Upper lobe of right lung (tissue), 1 donor: ENCODE measurements around the gene GPR3. TPM values are rescaled to one million over a fixed set of nuclear protein-coding genes. Genes with fewer than 3 reads are reported as not detected.

Experiments used
- ATAC-seq: fragments of 200-7000 bp; cut with Tn5 transposase; one replicate; pipeline ENCODE4 v1.9.1; 2020; ENCODE audit warnings: mild to moderate bottlenecking, moderate library complexity
- DNase-seq: peaks from one replicate; pipeline ENCODE4 v3.0.0-alpha.2; 2020
- H3K27ac ChIP-seq: fragments of 200-600 bp; one replicate; pipeline ENCODE4 v1.8.0; 2022
- H3K27me3 ChIP-seq: fragments of 200-600 bp; one replicate; pipeline ENCODE4 v1.8.0; 2022; ENCODE audit warnings: mild to moderate bottlenecking
- H3K36me3 ChIP-seq: fragments of 200-600 bp; one replicate; pipeline ENCODE4 v1.8.0; 2022
- H3K4me1 ChIP-seq: fragments of 200-600 bp; one replicate; pipeline ENCODE4 v1.8.0; 2022
- H3K4me3 ChIP-seq: fragments of 200-600 bp; one replicate; pipeline ENCODE4 v1.8.0; 2022; ENCODE audit warnings: mild to moderate bottlenecking
- H3K9me3 ChIP-seq: fragments of 200-600 bp; one replicate; pipeline ENCODE4 v1.8.0; 2022
- CTCF ChIP-seq: fragments of 200-600 bp; IDR thresholded peaks from one replicate; pipeline ENCODE4 v1.8.0; 2022; ENCODE audit warnings: antibody characterized with exemption
- intact Hi-C: fragments of 100-400 bp; cut with DNase I; formaldehyde crosslinking; loops from one replicate; pipeline ENCODE4 v1.11.0; 2022
- total RNA-seq: library from RNA; stranded (reverse); fragmentation: NEBNext Ultra II Directional; extraction: Animal tissue kit (Norgen Biotek cat#: 25700); gene quantifications from one replicate; pipeline ENCODE4 v1.2.1, GENCODE V29; 2021
- donor health status: DM: no; HTN: yes; CAD: no; lungs with severe emphysema.

Gene GPR3
- total RNA-seq, 1 donor from 2014 or later: 0.90 TPM

- H3K36me3 ChIP-seq: peaks cover 84% of the 10 kb centered on the region
These were observed 35.7 kb upstream of the GPR3 start for GRCh38 chr1:27356619-27357280.

GRCh38 chr1:27357281-27358037, 35.0 kb upstream of the GPR3 start:
- Histone ChIP-seq H3K4me3 (no peak overlapping the region), H3K36me3 (peaks cover 91% of the 10 kb centered on the region), H3K4me1 (no peaks in the 10 kb centered on the region), H3K27ac (no peak overlapping the region), H3K9me3 (no peaks in the 10 kb centered on the region), H3K27me3 (no peaks in the 10 kb centered on the region)
- peak; percentile 100 for TF ChIP-seq CTCF
- ATAC-seq (peak; percentile 85), DNase-seq (peak; percentile 89)
- intact Hi-C loops: no loop called here

More at GRCh38 chr1:27356619-27357280, 35.7 kb upstream of the GPR3 start:
- H3K9me3 ChIP-seq: no peaks in the 10 kb centered on the region
- TF ChIP-seq CTCF: no peak
- no peak overlapping the region for H3K27ac ChIP-seq
- intact Hi-C loops: no loop called here
- DNase-seq (no peak), ATAC-seq (no peak)
- no peaks in the 10 kb centered on the region for H3K27me3 ChIP-seq
- no peaks in the 10 kb centered on the region for H3K4me1 ChIP-seq
- H3K4me3 ChIP-seq: no peak overlapping the region

- Histone ChIP-seq H3K27ac (no peak overlapping the region), H3K4me1 (no peaks in the 10 kb centered on the region), H3K27me3 (no peaks in the 10 kb centered on the region), H3K4me3 (no peak overlapping the region), H3K36me3 (peaks cover 98% of the 10 kb centered on the region), H3K9me3 (no peaks in the 10 kb centered on the region)
- DNase-seq (no peak), ATAC-seq (no peak)
- TF ChIP-seq CTCF: no peak
- intact Hi-C loops: no loop called here
These were observed 34.1 kb upstream of the GPR3 start for GRCh38 chr1:27358038-27358927.

- ATAC-seq: no peak
- H3K4me1 ChIP-seq: no peaks in the 10 kb centered on the region
- H3K4me3 ChIP-seq: no peak overlapping the region
- H3K27ac ChIP-seq: no peak overlapping the region
- H3K36me3 ChIP-seq: peaks cover 98% of the 10 kb centered on the region
- DNase-seq: no peak
- no peaks in the 10 kb centered on the region for H3K27me3 ChIP-seq
- no peaks in the 10 kb centered on the region for H3K9me3 ChIP-seq
- TF ChIP-seq CTCF: no peak
- intact Hi-C loops: no loop called here
These were observed 33.5 kb upstream of the GPR3 start for GRCh38 chr1:27358928-27359313.

GRCh38 chr1:27359822-27360158, 32.6 kb upstream of the GPR3 start:
- H3K36me3 ChIP-seq: peaks cover 98% of the 10 kb centered on the region
- TF ChIP-seq CTCF: no peak

More at GRCh38 chr1:27359822-27360158, 32.6 kb upstream of the GPR3 start:
- H3K4me1 ChIP-seq: peaks cover 9% of the 10 kb centered on the region
- no peaks in the 10 kb centered on the region for H3K27me3 ChIP-seq
- DNase-seq (no peak), ATAC-seq (no peak)
- H3K4me3 ChIP-seq: no peak overlapping the region
- intact Hi-C loops: no loop called here
- H3K9me3 ChIP-seq: no peaks in the 10 kb centered on the region
- H3K27ac ChIP-seq: no peak overlapping the region
